Muscle of back (tissue), 11 donors: ENCODE data around the gene PLPPR1. TPM values are rescaled to one million over a fixed set of nuclear protein-coding genes. Genes with fewer than 3 reads are reported as not detected.
"Not testable (repeated sequence)": the region's sequence is repeated elsewhere in the genome, so short reads cannot be mapped to it uniquely, and the experiment has no call there.

Experiments
- DNase-seq, 3 donors: peaks; one replicate each; pipeline versions ENCODE4 v3.0.0 to v3.0.0-alpha.2; 2013
- polyA plus RNA-seq, 10 donors: library from polyadenylated mRNA; unstranded; fragments of 120-200 nt; gene quantifications; one replicate each; pipeline ENCODE4 v1.2.1, GENCODE V29; 2013; ENCODE audit not compliant: insufficient read length in 10 of 10

Gene PLPPR1
- polyA plus RNA-seq, 10 donors = 2.4 to 6.7 (median 4.2) TPM

DNA sequence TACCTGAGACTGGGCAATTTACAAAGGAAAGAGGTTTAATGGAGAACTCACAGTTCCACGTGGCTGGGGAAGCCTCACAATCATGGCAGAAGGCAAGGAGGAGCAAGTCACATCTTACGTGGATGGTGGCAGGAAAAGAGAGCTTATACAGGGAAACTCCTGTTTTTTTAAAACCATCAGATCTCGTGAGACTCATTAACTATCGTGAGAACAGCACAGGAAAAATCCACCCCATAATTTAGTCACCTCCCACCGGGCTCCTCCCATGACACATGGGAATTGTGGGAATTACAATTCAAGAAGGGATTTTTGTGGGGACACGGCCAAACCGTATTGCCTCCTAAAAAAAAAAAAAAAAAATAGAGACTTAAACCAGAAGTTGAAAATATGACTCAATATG is 11.1 kb downstream of the PLPPR1 start:
- not testable (repeated sequence) for DNase-seq

GRCh38 chr9:101047848-101048397 is 19.4 kb downstream of the PLPPR1 start:
- peak in 1 of 3 donors; percentile 20 for DNase-seq

DNA sequence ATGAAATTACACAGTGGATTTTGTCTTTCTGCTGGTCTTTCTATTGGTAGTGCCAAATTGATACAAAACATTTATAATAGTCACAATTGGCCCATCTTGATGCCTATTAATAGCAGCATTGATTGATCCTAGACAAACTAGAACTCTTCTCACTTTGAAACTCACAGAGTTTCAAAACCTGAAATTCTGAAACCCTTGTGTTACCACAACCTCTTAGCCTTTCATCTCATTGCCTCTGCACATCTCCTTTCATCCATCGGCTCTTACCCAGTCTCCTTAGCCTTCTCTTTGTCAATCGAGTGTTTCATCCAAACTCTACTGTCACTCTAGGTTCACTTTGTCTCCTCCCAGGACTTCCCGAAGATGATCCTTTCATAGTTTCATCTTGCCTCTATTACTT is 22.1 kb downstream of the PLPPR1 start:
- DNase-seq = no peak

GRCh38 chr9:101054657-101055056 is 26.1 kb downstream of the PLPPR1 start:
- no peak for DNase-seq

GRCh38 chr9:101055516-101055915 is 27.0 kb downstream of the PLPPR1 start:
- no peak for DNase-seq

DNA sequence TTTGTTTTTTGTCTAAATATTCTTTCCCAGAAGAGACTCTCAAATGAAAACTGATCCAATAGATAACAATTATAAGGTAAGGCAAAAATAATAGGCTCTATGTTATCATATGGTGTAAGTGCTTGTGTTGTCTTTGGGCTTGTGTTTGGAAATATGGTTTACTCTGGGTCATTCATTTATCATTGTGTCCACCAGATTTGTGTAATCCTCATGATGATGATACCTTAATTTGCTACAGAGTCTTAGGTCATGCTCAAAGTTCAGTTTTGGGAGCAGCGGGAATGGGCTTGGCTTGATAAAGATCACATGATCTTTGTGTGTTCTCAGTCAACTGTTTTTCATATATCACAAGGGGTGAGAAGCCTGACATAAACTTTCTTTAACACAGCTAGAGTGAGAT is 34.2 kb downstream of the PLPPR1 start:
- no peak for DNase-seq

DNA sequence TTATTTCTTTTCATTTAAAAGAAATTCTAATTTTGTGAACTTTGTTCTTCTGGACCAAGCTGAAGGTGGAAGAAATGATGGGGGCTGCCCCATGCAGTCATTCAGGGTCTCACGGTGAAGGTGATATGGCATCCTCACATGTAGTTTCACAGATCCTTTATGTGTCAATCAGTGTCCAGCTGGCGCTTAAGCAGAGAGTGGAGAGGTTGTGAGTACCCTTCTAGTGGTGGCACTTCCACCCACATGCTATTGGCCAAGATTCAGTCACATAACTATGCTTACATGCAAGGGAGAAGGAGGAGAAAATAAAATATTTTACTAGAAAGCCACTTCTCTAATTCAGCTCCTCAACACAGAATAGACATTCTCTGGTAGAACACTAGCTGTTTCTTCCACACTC is 34.7 kb downstream of the PLPPR1 start:
- no peak for DNase-seq

GRCh38 chr9:101064206-101064605 is 35.7 kb downstream of the PLPPR1 start:
- DNase-seq = no peak

- no peak for DNase-seq
Measured at GRCh38 chr9:101065930-101066329, 37.4 kb downstream of the PLPPR1 start.

GRCh38 chr9:101068696-101069095 is 40.2 kb downstream of the PLPPR1 start:
- no peak for DNase-seq

DNA sequence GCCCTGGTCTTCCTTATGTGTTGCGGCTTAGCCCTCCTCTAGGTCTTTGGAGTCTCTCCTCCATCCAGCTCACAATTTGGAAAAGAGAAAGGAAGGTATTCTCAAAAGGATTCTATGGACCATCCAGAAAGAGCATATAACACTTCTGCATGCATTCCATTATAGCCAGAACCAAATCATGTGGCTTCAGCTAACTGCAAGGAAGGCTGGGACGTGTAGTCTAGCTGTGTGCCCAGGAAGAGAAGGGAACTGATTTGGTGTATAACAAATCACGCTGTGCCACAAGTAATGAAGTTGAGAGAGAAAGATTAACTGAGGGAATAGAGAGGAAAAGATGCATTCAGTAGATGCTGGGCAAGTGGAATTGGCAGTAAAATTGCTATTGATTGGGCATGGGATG is 43.7 kb downstream of the PLPPR1 start:
- no peak for DNase-seq

DNA sequence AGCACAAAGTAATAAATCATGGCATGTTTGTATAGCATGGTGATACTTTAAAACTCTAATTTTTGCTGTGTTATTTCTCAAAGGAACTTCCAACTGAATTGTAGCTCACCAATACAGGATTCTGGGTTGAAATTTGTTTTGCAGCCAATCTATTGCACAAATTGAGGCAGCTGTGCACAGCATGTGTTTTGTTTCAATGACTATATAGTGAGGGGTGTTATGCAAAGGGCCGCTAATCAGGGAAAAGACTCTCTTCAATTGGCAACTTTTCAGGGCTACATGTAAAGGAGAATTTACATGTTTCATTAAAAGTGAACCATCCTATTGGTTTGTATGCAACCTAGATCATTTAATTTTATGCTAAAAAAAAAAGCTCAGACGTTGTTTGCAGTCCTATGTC is 44.6 kb downstream of the PLPPR1 start:
- no peak for DNase-seq

GRCh38 chr9:101081641-101082040 is 53.1 kb downstream of the PLPPR1 start:
- no peak for DNase-seq

- DNase-seq = no peak
Measured at GRCh38 chr9:101083448-101084202, 55.1 kb downstream of the PLPPR1 start.

GRCh38 chr9:101087426-101087825 is 58.9 kb downstream of the PLPPR1 start:
- DNase-seq = no peak

- DNase-seq = no peak
Measured at GRCh38 chr9:101092922-101093321, 64.4 kb downstream of the PLPPR1 start.

GRCh38 chr9:101093620-101094019 is 65.1 kb downstream of the PLPPR1 start:
- DNase-seq = peak in 1 of 3 donors; percentile 38

- DNase-seq = no peak
Measured at GRCh38 chr9:101094686-101095085, 66.2 kb downstream of the PLPPR1 start.

DNA sequence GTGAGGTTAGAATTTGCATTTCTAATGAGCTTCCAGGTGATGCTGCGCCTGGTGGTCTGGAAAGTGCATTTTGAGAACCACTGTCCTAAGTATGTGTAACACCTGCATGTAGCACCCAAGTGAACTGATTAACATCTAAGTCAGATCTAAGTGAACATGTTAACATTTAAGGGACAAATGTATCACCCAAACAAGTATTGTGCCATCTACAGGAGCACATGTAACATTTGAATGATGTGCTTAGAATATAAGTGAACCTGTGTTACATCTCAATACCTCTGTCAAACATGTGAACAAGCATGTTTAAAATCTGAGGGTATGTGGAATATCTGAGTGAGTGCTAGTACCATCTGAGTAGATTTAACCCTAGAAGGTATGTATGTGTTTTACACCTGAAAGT is 68.7 kb downstream of the PLPPR1 start:
- DNase-seq = no peak

DNA sequence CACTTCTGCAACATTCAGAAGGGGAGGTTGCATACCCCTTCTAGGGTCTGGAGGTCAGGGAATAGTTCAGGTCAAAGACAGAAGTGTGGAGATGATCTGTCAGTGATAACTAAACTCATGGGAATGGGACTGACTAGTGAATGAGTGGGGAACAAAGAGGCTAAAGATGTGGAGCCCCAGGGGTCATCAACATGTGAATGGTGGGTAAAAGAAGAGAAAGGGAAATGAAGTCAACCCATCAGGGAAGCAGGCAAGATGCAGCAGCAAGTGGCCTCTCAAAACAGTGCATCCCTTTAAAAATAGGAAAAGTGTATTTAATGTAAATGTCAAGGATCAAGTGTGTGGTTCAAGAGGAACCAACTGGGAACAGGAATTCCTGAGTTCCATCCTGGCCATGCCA is 69.9 kb downstream of the PLPPR1 start:
- DNase-seq = no peak

- DNase-seq = no peak
Measured at GRCh38 chr9:101114317-101114716, 85.8 kb downstream of the PLPPR1 start.

GRCh38 chr9:101115102-101115501 is 86.6 kb downstream of the PLPPR1 start:
- DNase-seq = no peak

- no peak for DNase-seq
Measured at GRCh38 chr9:101117161-101117560, 88.6 kb downstream of the PLPPR1 start.
